Measurements from ENCODE around the gene SPARCL1.
A peak's percentile ranks its signal among the peaks of the same experiment; 100 is the strongest.

SPARCL1 gene

GRCh38 chr4:87541521-87541920 lies 12.3 kb upstream of the SPARCL1 start:
- no peak for DNase-seq (ENCODE audit: low read depth in 2 of 2)

GRCh38 chr4:87540146-87541058 lies 11.2 kb upstream of the SPARCL1 start:
- no peak for DNase-seq (ENCODE audit: low read depth in 2 of 2)

- no peak for DNase-seq (ENCODE audit: low read depth in 2 of 2)
These were observed 3.7 kb upstream of the SPARCL1 start for GRCh38 chr4:87532907-87533306.

GRCh38 chr4:87532109-87532508 lies 2.9 kb upstream of the SPARCL1 start:
- no peak for DNase-seq (ENCODE audit: low read depth in 2 of 2)

- no peak for DNase-seq (ENCODE audit: low read depth in 2 of 2)
These were observed 2.4 kb upstream of the SPARCL1 start for GRCh38 chr4:87531621-87532020.

- DNase-seq (ENCODE audit: low read depth in 2 of 2) = peak; percentile 16 to 18
These were observed 1.7 kb upstream of the SPARCL1 start for GRCh38 chr4:87530868-87531267.

GRCh38 chr4:87530229-87530628 lies 1.1 kb upstream of the SPARCL1 start:
- DNase-seq (ENCODE audit: low read depth in 2 of 2) = no peak

GRCh38 chr4:87527431-87528220 lies 1.6 kb downstream of the SPARCL1 start:
- DNase-seq (ENCODE audit: low read depth in 2 of 2) = no peak

GRCh38 chr4:87525636-87526295 lies 3.4 kb downstream of the SPARCL1 start:
- DNase-seq (ENCODE audit: low read depth in 2 of 2) = no peak

- no peak for DNase-seq (ENCODE audit: low read depth in 2 of 2)
These were observed 4.7 kb downstream of the SPARCL1 start for GRCh38 chr4:87524456-87524855.

- DNase-seq (ENCODE audit: low read depth in 2 of 2) = no peak
These were observed 5.9 kb downstream of the SPARCL1 start for GRCh38 chr4:87523307-87523706.

- peak in 1 of 2 experiments; percentile 27 for DNase-seq (ENCODE audit: low read depth in 2 of 2)
These were observed 7.3 kb downstream of the SPARCL1 start for GRCh38 chr4:87521757-87522374.

GRCh38 chr4:87521319-87521718 lies 7.9 kb downstream of the SPARCL1 start:
- DNase-seq (ENCODE audit: low read depth in 2 of 2) = no peak

GRCh38 chr4:87517621-87518020 lies 11.6 kb downstream of the SPARCL1 start:
- DNase-seq (ENCODE audit: low read depth in 2 of 2) = no peak

GRCh38 chr4:87516683-87517082 lies 12.5 kb downstream of the SPARCL1 start:
- DNase-seq (ENCODE audit: low read depth in 2 of 2) = no peak

- DNase-seq (ENCODE audit: low read depth in 2 of 2) = no peak
These were observed 16.8 kb downstream of the SPARCL1 start for GRCh38 chr4:87512400-87512799.

- no peak for DNase-seq (ENCODE audit: low read depth in 2 of 2)
These were observed 17.7 kb downstream of the SPARCL1 start for GRCh38 chr4:87511500-87511899.

GRCh38 chr4:87510747-87511146 lies 18.4 kb downstream of the SPARCL1 start:
- DNase-seq (ENCODE audit: low read depth in 2 of 2) = no peak

GRCh38 chr4:87506974-87507701 lies 22.0 kb downstream of the SPARCL1 start:
- DNase-seq (ENCODE audit: low read depth in 2 of 2) = peak; percentile 73 to 77

- no peak for DNase-seq (ENCODE audit: low read depth in 2 of 2)
These were observed 23.3 kb downstream of the SPARCL1 start for GRCh38 chr4:87505862-87506261.

- DNase-seq (ENCODE audit: low read depth in 2 of 2) = peak; percentile 22 to 27
These were observed 26.5 kb downstream of the SPARCL1 start for GRCh38 chr4:87502580-87503238.

All from fibroblast of skin of left quadriceps (primary cell).